Upper lobe of left lung (tissue), 6 donors: Measurements from ENCODE around the gene KCNJ11. TPM values are rescaled to one million over a fixed set of nuclear protein-coding genes. Genes with fewer than 3 reads are reported as not detected.

Experiments
- ATAC-seq, 2 donors: fragments of 200-7000 bp; cut with Tn5 transposase; one replicate each; pipeline ENCODE4 v1.9.1; 2022; ENCODE audit warnings: mild to moderate bottlenecking in 2 of 2, moderate library complexity in 2 of 2; ENCODE audit not compliant: low FRiP score in 2 of 2
- DNase-seq, 2 donors: peaks; one replicate each; pipeline ENCODE4 v3.0.0-alpha.2; 2019 to 2020
- H3K27ac ChIP-seq, 4 donors: fragments of 200-600 bp; sonication (generic); one replicate each; pipeline ENCODE4 v1.5.1; 2016 to 2019
- H3K27me3 ChIP-seq, 4 donors: fragments of 200-600 bp; sonication (generic); one replicate each; pipeline ENCODE4 v1.5.1; 2017 to 2019
- H3K36me3 ChIP-seq, 4 donors: fragments of 200-600 bp; sonication (generic); one replicate each; pipeline ENCODE4 v1.5.1; 2016 to 2019
- H3K4me1 ChIP-seq, 4 donors: fragments of 200-600 bp; sonication (generic); one replicate each; pipeline ENCODE4 v1.5.1; 2018 to 2019
- H3K4me3 ChIP-seq, 4 donors: fragments of 200-600 bp; sonication (generic); one replicate each; pipeline ENCODE4 v1.5.1; 2017 to 2019; ENCODE audit warnings: mild to moderate bottlenecking in 2 of 4, moderate library complexity in 1 of 4
- H3K9me3 ChIP-seq, 4 donors: fragments of 200-600 bp; sonication (generic); one replicate each; pipeline ENCODE4 v1.5.1; 2018 to 2019
- CTCF ChIP-seq, 6 experiments: fragments of 450-650 bp in 4 of 6; fragments of 200-600 bp in 2 of 6; sonication (generic) in 2 of 6; IDR thresholded peaks; one replicate each; pipeline ENCODE4 v1.5.1; 2016 to 2019; ENCODE audit warnings: antibody characterized with exemption in 6 of 6
- EP300 ChIP-seq, 4 donors: sonication (generic); formaldehyde crosslinking; IDR thresholded peaks; one replicate each; pipeline ENCODE4 v1.5.1; 2017; ENCODE audit warnings: antibody characterized with exemption in 4 of 4, control low read depth in 2 of 4
- POLR2A ChIP-seq, 4 donors: fragments of 450-650 bp; IDR thresholded peaks; one replicate each; pipeline ENCODE4 v1.5.1; 2016 to 2017; ENCODE audit warnings: antibody characterized with exemption in 4 of 4, mild to moderate bottlenecking in 2 of 4
- POLR2AphosphoS5 ChIP-seq, 2 donors: sonication (generic); formaldehyde crosslinking; IDR thresholded peaks; one replicate each; pipeline ENCODE4 v1.5.1; 2017; ENCODE audit warnings: antibody characterized with exemption in 2 of 2
- WGBS, 2 donors: methylation state at CpG; one replicate each; pipeline ENCODE4 v1.1.5; 2017 to 2018; 5-methylcytosine and 5-hydroxymethylcytosine counted together
- total RNA-seq, 6 donors: library from RNA; depleted of rRNA in 4 of 6; stranded (reverse); fragments of >200 nt in 4 of 6; gene quantifications; one replicate each; pipeline versions ENCODE4 v1.1.0 to v1.2.1, GENCODE V29; 2016 to 2021
- donor health status: DM: no; HTN: no; CAD: no; lungs with moderate emphysema.
- donor health status: DM: no; HTN: yes; CAD: no; lungs with severe emphysema.

The KCNJ11 gene
- total RNA-seq, 6 donors from 2014 or later, result 2.6 to 9.5 (median 5.7) TPM

- 90 to 94% methylated on average over 9 to 22 of the region's 22 CpGs for WGBS, 2 donors
- DNase-seq, result no peak
These were observed 8.3 kb upstream of the KCNJ11 start for GRCh38 chr11:17396598-17397310.

GRCh38 chr11:17395978-17396377, 7.5 kb upstream of the KCNJ11 start:
- WGBS, 2 donors, result 78 to 96% methylated on average over 3 to 6 of the region's 6 CpGs
- DNase-seq (no peak), ATAC-seq (no peak)
- Histone ChIP-seq H3K36me3 (peaks cover 0 to 6% (median 0%) of the 10 kb centered on the region in 4 donors), H3K4me3 (no peak overlapping the region), H3K4me1 (no peaks in the 10 kb centered on the region), H3K27ac (no peak overlapping the region), H3K27me3 (no peaks in the 10 kb centered on the region), H3K9me3 (no peaks in the 10 kb centered on the region)
- TF ChIP-seq POLR2AphosphoS5 (IDR thresholded peaks at IDR 0.05), result no peak

More at GRCh38 chr11:17396598-17397310, 8.3 kb upstream of the KCNJ11 start:
- Histone ChIP-seq H3K9me3 (no peaks in the 10 kb centered on the region), H3K27me3 (no peaks in the 10 kb centered on the region), H3K36me3 (peaks cover 0 to 6% (median 0%) of the 10 kb centered on the region in 4 donors), H3K4me1 (no peaks in the 10 kb centered on the region), H3K27ac (no peak overlapping the region), H3K4me3 (no peak overlapping the region)
- TF ChIP-seq CTCF (IDR thresholded peaks at IDR 0.05) (no peak), EP300 (IDR thresholded peaks at IDR 0.05) (no peak), POLR2AphosphoS5 (IDR thresholded peaks at IDR 0.05) (no peak), POLR2A (IDR thresholded peaks at IDR 0.05) (no peak)
- no peak for ATAC-seq

- Histone ChIP-seq H3K36me3 (peaks cover 0 to 6% (median 0%) of the 10 kb centered on the region in 4 donors), H3K4me3 (no peak overlapping the region), H3K9me3 (no peaks in the 10 kb centered on the region), H3K4me1 (no peaks in the 10 kb centered on the region), H3K27ac (no peak overlapping the region), H3K27me3 (no peaks in the 10 kb centered on the region)
- TF ChIP-seq CTCF (IDR thresholded peaks at IDR 0.05) (no peak), POLR2A (IDR thresholded peaks at IDR 0.05) (no peak), EP300 (IDR thresholded peaks at IDR 0.05) (no peak), POLR2AphosphoS5 (IDR thresholded peaks at IDR 0.05) (no peak)
- WGBS, 2 donors, result 95 to 96% methylated on average over 20 of the region's 20 CpGs
- ATAC-seq (no peak), DNase-seq (peak in 1 of 2 donors; percentile 54)
These were observed 7.1 kb upstream of the KCNJ11 start for GRCh38 chr11:17395554-17395961.

- Histone ChIP-seq H3K27me3 (no peaks in the 10 kb centered on the region), H3K27ac (no peak overlapping the region), H3K36me3 (peaks cover 0 to 6% (median 0%) of the 10 kb centered on the region in 4 donors), H3K4me3 (no peak overlapping the region), H3K4me1 (peaks cover 0 to 2% (median under 1%) of the 10 kb centered on the region in 4 donors), H3K9me3 (no peaks in the 10 kb centered on the region)
- WGBS, 2 donors, result 93 to 100% methylated on average over 6 to 10 of the region's 10 CpGs
- no peak for DNase-seq
- no peak for ATAC-seq
- no peak for TF ChIP-seq CTCF (IDR thresholded peaks at IDR 0.05)
- no peak for TF ChIP-seq EP300 (IDR thresholded peaks at IDR 0.05)
- TF ChIP-seq POLR2AphosphoS5 (IDR thresholded peaks at IDR 0.05), result no peak
- TF ChIP-seq POLR2A (IDR thresholded peaks at IDR 0.05), result no peak
These were observed 6.4 kb upstream of the KCNJ11 start for GRCh38 chr11:17394743-17395390.

- Histone ChIP-seq H3K27me3 (no peaks in the 10 kb centered on the region), H3K4me1 (peaks cover 4 to 14% (median 10%) of the 10 kb centered on the region in 4 donors), H3K27ac (no peak overlapping the region), H3K9me3 (no peaks in the 10 kb centered on the region), H3K36me3 (peaks cover 0 to 6% (median 0%) of the 10 kb centered on the region in 4 donors), H3K4me3 (no peak overlapping the region)
- TF ChIP-seq POLR2A (IDR thresholded peaks at IDR 0.05), result no peak
- no peak for TF ChIP-seq EP300 (IDR thresholded peaks at IDR 0.05)
- no peak for TF ChIP-seq CTCF (IDR thresholded peaks at IDR 0.05)
- no peak for TF ChIP-seq POLR2AphosphoS5 (IDR thresholded peaks at IDR 0.05)
- ATAC-seq (no peak), DNase-seq (no peak)
- 88 to 90% methylated on average over 4 to 6 of the region's 6 CpGs for WGBS, 2 donors
These were observed 5.0 kb upstream of the KCNJ11 start for GRCh38 chr11:17393472-17393871.
